Stimulated activated CD8-positive, alpha-beta memory T cell treated with anti-CD3 and anti-CD28 coated beads, Interleukin-7, amount 100 ng/mL, for 48 hours (primary cell): ENCODE results near the gene DNASE1L2.

ENCODE experiments used
- DNase-seq, 2 donors: peaks; one replicate each; pipeline ENCODE4 v3.0.0-alpha.2; 2020; ENCODE audit warnings: low read depth in 1 of 2; ENCODE audit errors: extremely low read depth in 1 of 2

Gene DNASE1L2, protein sequence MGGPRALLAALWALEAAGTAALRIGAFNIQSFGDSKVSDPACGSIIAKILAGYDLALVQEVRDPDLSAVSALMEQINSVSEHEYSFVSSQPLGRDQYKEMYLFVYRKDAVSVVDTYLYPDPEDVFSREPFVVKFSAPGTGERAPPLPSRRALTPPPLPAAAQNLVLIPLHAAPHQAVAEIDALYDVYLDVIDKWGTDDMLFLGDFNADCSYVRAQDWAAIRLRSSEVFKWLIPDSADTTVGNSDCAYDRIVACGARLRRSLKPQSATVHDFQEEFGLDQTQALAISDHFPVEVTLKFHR

DNA sequence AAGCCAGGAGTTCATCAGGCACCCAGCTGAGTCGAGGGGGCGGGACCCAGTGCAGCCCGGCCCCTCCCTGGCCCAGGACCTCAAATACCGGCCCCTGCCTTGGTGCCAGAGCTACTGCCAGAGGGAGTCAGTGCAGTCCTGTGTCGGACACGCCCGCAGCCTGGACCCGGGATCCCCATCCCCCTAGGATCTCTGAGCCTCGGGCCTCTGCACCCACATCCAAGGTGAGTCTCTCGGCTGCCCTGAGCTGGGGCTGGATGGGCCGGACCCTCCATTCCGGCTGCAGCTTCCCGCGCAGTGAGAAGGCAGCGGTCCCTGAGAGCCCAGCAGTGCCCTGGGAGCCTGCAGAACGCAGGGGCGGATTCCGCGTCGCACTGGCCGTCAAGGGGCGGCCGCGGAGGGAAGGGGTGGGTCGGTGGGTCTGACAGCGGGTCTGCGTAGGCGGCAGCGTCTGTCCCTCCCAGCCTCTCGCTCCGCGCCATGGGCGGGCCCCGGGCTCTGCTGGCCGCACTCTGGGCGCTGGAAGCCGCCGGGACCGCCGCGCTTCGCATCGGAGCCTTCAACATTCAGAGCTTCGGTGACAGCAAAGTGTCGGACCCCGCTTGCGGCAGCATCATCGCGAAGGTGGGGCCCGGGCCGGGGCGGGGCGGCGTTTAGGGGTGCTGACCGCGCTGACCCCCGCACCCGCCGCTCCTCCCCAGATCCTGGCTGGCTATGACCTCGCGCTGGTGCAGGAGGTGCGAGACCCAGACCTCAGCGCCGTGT lies at the start of gene DNASE1L2:
Gene DNASE1L2, plus strand, starts transcription at position 108 of the 765 bp plus-strand sequence. Its CDS starts 373 bp downstream, at position 481.
- DNase-seq = no peak

DNA sequence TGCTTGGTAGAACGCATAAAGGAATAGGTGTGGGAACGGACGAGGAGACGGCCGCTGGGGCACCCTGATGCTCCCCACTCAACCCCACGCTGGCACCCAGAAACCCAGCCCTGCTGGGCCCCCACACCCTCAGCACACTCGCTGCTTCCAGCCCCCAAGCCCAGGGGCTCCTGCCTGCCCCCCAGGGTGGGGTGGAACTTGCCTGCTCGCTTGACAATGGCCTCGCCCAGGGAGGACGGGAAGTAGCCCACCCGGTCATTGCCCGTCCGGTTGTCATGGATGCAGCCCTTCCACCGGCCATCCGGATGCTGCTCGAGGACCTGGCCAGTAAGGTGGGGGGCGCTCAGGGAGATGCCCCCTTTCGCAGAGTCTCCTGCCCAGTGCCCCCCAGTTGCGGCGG lies 49.7 kb upstream of the DNASE1L2 start:
- DNase-seq = no peak

DNA sequence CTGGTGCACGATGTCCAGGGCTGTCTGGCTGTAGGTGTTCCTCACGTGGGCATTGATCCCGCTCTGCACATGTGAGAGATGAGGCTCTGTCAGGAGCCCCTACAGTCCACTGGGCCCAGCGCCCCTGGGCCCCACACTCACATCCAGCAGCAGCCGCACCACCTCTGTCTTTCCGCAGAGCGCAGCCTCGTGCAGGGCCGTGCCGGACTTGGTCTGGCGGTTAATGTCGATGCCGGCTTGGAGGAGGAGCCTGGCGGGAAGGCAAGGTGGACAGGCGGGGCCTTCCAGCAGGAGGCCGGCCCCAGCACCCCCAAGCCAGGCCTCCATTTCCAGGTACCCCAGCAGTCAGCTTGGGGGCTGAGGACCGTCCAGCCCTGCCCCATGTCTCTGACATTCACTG lies 49.0 kb upstream of the DNASE1L2 start:
- DNase-seq = no peak

DNA sequence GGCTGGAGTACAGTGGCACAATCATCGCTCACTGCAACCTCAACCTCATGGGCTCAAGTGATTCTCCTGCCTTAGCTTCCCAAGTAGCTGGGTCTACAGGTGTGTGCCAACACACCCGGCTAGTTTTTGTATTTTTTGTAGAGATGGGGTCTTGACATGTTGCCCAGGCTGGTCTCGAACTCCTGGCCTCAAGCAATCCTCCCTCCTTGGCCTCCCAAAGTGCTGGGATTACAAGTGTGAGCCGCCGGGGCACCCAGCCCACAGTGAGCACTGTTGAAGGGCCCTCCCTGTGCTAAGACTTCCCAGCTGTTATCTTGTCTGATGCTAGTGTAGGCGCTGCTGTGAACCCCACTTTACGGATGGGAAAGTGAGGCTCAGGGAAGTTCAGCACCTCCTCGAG lies 47.8 kb upstream of the DNASE1L2 start:
- DNase-seq = no peak

DNA sequence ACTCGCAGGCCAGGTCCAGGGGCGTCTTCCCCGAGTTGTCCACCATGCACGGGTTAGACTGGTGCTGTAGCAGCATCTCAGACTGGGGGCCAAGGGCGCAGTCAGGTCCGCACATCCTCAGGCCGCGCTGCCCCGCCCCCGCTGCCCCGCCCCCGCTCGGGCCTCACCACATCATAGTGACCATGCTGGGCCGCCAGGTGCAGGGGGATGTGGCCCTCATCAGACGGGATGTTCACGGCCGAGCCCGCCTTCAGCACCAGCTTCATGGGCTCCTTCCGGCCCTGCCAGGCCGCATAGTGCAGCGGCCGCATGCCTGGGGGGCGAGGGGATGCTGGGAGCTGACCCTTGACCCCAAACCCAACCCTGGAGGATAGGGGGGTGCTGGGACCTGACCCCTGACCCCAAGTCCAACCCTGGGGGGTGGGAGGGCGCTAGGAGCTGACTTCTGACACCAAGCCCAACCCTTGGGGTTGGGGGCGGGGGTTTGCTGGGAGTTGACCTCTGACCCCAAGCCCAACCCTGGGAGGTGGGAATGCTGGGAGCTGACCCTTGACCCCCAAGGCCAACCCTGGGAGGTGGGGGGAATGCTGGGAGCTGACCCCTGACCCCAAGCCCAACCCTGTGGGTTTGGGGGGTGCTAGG lies 46.9 kb upstream of the DNASE1L2 start:
- no peak for DNase-seq

DNA sequence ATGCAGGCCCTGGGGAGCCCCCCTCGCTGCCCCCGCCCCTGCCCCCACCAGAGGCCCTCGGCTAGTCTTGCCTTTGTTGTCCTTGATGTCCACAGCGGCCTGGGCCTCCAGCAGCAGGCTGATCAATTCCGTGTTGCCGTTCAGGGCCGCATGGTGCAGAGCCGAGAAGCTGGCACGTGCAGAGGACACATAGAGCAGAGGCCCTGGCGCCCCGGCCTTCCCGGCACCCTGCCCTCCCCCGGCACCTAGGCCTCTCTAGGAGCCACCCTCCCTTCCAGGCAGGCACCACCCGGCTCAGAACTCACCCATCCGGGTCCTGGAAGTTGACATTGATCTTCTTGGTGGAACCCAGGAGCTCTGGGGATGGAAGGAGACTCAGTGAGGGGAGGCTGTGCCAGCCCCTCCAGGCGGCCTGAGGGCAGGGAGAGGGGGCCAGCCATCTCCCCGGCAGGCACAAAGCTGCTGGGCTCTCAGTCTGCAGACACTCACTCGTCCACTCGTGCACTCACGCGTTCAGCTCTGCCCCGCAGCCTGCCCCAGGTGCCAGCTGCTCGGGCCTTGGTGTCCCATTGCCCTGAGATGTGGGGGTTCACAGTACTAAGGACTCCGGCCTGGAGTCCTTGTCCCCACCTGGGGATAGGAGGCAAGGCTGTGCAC lies 46.1 kb upstream of the DNASE1L2 start:
- DNase-seq = no peak

DNA sequence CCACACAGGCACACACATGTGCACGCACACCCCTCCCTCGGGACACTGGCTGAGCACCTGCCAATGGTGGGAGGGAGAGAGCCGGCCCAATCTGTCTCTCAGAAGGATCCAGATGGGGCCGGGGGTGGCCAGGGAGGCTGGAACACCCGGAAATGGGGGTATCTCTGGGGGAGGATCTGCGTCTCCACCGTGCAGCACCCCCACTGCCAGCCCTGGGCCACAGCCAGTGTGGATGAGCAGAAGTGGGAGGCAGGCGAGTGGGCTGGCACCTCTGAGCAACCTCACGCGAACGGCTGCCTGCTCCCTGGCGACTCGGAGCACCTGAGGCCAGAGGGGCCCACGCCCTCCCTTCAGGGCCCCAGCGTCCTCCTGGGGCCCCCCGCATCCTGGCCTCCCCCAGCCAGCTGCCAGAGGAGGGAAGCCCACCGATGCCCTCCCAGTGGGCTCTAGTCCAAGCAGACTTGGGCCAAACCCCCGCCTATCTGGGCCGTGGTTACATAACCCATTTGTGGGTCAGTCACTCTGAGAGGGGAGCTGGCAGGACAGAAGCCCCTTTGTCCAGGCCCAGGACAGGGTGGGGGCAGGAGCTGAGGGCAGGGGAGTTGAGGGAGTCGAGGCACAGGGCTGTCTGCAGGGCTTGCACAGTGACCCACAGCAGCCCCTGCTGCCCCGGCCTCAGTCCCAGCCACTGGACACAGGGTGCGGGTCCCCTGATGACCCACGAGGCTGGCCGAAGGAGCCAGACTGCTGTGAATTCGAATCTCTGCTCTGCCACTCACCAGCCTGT lies 45.4 kb upstream of the DNASE1L2 start:
- DNase-seq = no peak

DNA sequence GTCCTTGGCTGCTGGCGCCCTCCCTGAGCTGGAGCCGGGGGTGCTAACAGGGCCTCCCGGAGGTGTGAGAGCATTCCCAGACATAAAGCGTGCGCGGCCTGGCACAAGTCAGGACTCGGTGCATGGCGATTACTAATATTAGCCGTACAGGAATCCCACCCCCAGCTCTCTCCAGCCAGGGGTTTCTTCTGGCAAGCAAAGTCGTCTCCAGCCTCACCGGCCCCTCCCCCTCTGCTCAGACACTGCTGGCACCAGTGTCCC lies 44.9 kb upstream of the DNASE1L2 start:
- DNase-seq = no peak

DNA sequence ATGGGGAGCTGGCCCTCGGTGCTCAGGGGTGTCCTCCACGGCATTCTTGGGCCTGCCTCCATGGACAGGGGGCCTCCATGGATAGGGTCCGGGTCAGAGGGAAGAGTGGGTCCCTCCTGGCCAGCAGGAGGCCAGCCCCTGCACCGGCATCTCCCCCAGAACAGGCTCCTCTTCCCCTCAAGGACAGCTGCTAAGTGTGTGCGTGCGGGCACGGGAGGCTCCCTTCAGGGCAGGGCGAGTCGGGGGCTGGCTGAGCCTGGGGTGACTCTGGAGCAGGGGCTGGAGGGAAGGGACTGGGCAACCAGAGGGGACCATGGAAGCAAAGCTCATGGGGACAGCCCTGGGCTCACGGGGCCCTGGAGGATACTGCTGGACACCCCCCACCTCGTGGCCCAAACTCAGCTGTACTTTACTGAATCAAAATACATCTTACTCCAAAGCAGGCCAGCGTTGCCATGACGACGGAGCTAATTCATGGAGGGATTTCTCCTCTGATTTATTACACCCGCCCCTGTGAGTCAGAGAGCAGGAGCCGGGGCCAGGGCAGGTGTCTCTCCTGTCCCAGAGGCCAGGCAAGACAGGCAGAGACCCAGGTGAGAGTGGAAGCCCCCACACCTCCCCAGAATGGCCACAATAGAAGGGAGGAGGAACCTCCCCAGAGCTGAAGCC lies 41.9 kb upstream of the DNASE1L2 start:
- no peak for DNase-seq

DNA sequence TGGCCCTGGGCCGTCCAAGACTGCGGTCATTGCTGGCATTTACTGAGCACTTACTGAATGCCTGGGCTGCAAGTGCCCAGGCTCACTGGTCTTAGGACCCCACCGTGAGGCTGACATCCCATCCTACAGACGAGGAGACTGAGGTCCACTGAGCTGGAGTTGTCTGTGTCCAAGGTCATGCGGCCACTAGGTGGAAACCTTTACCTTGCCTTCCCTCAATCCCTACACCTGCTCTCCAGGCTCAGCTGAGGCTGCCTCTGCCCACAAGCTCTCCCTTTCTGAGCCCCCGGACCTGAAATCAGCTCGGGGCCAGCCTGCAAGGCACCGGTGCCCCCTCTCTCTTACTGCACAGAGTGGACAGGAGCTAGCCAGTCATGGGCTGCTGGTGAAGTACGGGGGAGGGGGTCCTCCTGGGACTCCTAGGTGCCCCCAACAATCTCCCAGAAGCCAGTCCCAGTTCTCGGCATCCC lies 41.4 kb upstream of the DNASE1L2 start:
- DNase-seq = peak in 1 of 2 donors; percentile 32

DNA sequence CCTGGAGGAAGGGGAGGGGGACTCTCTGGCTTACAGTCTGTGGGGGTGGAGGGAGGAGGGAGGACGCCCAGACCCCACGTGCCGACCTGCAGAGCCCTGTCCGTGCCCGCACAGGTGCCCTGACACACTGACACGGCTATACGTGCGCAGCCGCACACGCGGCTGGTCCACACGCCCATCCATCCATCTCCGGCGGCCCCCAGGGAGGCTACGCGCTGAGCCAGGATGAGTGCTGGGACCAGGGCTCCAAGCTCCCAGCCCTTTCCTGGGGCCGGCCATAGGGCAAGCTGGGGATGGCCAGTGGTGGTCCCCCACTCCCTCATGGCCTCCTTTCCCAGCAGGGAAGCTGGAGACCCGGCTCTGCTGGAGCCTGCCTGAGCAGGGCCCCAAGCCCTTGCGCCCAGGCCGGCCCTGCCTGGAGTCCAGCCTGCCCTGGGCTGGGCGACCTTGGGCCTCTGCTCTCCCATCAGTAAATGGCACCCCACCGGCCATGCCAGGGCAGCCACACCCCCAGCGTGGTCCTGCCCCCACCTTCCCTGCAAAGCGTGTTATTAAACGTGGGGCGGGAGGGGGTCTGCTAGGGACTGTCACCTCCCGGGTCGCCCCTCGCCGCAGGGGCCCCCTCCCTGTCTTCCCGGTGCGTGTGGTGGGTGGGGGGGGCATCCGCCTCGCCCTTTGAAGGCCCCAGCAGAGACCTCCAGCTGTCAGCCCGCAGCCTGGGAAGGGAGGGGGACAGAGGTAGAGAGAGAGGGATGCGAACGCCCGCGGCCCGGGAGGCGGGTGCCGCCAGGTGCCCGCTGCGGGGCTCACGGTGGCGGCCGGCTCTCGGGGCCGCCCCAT lies 40.7 kb upstream of the DNASE1L2 start:
- DNase-seq = no peak

DNA sequence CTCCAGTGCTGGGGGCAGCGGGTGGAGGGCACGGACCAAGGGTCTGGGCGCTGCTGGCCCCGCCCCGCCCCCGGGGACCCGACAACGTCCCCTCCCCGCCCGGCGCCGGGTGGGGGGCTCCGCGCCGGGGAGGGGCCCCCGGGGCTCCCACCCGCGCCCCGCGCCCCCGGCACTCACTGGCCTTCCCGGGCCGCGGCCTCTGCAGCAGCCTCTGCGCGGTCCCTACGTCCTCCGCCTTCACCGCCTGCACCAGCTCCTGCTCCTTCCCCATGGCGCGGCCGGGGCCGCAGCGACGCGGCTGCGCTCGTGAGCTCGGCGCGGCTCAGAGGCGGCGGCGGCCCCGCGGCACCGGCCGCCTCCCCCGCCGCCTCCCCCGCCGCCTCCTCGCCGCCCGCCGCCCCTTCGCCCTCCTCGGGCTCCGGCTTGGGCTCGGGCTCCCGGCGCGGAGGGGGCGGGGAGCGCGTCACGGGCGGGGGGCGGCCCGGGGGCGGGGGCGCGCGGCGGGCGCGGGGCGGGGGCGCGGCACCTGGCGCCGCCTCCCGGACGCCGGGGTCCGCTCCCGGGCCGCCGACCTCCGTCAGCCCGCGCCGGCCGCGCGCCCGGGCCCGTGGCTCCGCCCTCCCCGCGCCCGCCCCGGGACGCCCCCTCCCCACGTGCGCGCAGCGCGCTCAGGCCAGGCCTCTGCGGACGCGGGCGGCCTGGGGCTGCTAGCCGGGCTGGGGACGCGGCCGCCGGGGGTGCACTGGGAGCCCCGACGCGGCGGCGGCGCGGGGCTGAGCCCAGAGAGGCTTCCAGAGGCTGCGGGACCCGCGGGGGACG lies 39.9 kb upstream of the DNASE1L2 start, which contains the start of gene CASKIN1:
Gene CASKIN1, minus strand, starts transcription at position 444 of the 819 bp plus-strand sequence. Its CDS starts 173 bp downstream, at position 271.
- no peak for DNase-seq

DNA sequence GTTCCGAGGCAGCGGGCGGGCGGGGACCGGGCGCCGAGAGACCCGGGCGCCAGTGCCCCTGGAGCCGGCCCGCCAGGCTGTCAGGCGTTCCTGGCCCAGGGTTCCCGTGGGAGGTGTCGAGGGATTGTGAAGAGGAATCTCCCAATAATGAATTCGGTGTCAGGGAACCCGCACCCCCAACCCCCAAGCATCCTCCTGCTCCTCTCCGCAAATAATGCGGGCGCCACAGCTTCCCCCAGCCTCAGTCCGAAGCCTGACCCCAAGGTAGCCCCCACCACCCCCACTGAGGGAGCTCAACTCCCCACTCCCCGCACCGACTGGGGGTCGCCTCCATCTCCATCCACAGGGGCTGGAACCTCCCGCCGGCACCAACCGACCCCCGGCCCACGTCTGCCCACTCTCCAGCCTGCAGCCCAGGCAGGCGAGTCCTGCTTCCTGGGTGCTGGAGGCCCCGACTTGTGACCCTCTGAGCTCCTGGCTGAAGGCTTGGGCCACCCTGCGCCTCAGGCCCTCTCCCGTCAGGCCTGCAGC lies 39.2 kb upstream of the DNASE1L2 start:
- no peak for DNase-seq

DNA sequence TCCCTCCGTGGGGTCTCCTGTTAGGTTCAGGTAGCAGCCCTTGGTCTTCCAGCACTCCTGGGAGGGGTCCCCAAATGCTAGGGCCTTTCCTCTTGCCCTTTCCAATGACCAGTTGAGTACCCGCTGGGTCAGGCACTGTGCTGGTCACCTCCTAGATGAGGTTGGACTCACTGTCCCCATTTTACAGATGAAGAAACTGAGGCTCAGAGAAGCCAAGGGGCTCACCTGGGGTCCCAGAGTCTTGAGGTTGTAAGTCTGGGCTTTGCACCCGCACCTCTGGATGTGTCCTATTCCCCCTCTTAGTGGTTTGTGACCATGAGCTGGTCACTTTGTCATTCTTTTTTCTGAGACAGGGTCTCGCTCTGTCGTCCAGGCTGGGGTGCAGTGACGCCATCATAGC lies 38.5 kb upstream of the DNASE1L2 start:
- DNase-seq = no peak

DNA sequence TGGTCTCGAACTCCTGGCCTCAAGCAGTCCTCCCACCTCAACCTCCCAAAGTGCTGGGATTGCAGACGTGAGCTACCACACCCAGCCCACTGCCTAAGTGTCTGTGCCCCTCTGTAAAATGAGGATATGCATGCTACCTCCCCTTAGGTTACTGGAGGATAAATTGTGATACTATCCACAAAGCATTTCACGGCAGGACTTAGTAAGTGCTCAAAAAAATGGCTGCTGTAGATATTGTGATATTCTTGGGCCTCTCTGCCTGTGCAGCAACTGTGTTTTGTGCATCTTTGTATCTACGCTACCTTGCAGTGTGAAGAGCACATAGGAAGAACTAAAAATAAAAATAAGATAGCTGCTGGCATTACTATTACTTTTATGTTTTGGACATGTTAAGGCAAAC lies 38.0 kb upstream of the DNASE1L2 start:
- DNase-seq = no peak

DNA sequence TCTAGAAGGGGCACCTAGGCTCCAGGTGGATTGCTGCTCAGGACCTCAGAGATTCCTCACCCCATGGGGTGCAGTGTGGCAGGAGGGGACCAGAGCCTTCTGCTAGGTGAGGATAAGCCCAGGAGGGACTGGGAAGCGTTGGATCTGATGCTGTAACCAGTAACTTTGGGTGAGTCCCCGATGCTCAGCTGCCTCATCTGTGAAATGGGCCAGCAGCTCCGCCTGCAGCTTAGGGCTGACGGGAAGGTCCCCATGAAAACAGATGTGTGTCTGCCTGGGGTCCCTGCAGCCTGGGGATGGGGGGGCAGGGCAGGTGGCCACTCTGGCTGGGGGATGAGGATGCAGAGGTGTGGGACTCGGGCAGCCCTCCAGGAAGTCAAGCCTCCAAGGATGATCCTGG lies 37.1 kb upstream of the DNASE1L2 start:
- no peak for DNase-seq

DNA sequence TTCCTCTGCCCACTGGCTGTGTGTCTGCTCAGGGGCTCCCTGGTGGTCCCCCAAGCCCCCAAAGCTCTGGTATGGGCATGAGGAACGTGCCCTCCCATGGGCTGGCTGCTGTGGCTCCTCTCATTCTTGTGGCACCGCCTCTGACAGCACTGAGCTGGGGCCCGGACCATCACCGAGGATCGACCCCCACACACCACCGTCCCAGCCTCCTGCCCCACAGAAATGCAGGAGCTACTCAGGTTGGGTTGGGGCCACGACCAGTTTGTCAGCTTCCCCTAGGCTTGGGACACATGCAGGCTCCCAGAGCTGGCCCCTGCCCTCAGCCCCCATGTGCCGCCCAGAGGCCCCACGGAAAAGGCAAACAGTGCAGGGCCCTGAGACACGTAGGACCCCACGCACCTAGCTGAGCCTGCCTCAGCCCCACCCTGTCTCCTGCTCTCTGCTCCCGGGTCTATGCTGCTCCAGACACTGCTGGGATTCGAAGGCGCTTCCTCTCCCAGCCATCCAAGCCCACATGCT lies 36.6 kb upstream of the DNASE1L2 start:
- DNase-seq = no peak

DNA sequence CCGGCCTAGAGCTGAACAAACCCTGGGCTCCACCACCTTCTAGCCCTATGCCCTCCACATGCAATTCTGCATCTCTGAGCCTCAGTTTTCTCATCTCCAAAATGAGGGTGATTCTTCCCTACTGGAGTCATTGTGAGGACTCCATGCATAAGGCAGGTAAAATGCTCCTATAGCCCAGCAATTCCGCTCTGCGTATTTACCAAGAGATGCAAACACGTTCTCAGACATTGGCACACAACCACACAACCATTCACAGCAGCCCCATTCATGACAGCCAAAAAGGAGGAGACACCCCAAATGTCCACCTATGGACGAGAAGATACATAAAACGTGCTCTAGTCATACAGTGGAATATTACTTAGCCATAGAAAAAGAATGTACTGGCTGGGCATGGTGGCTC lies 35.9 kb upstream of the DNASE1L2 start:
- DNase-seq = no peak
